Sigmoid colon (tissue), 7 donors: Measurements from ENCODE around the gene CD180. TPM values are rescaled to one million over a fixed set of nuclear protein-coding genes. Genes with fewer than 3 reads are reported as not detected.

Experiments
- DNase-seq: peaks from one replicate; pipeline ENCODE4 v3.0.0-alpha.2; 2019
- H3K27ac ChIP-seq, 4 donors: fragments of 200-600 bp; sonication (generic); one replicate each; pipeline ENCODE4 v1.5.1; 2016 to 2019; ENCODE audit warnings: mild to moderate bottlenecking in 1 of 4
- H3K27me3 ChIP-seq, 3 donors: fragments of 200-600 bp; sonication (generic); one replicate each; pipeline ENCODE4 v1.5.1; 2019; ENCODE audit warnings: mild to moderate bottlenecking in 1 of 3
- H3K36me3 ChIP-seq, 4 donors: fragments of 200-600 bp; sonication (generic); one replicate each; pipeline ENCODE4 v1.5.1; 2016 to 2019
- H3K4me1 ChIP-seq, 4 donors: fragments of 200-600 bp; sonication (generic); one replicate each; pipeline ENCODE4 v1.5.1; 2017 to 2019
- H3K4me3 ChIP-seq, 4 donors: fragments of 200-600 bp; sonication (generic); one replicate each; pipeline ENCODE4 v1.5.1; 2017 to 2019; ENCODE audit warnings: mild to moderate bottlenecking in 2 of 4, moderate library complexity in 1 of 4
- H3K9me3 ChIP-seq, 4 donors: fragments of 200-600 bp in 3 of 4; sonication (generic) in 3 of 4; one replicate each; pipeline versions ENCODE4 v1.5.1 to v1.6.1; 2013 to 2019
- EP300 ChIP-seq, 4 donors: sonication (generic); formaldehyde crosslinking; IDR thresholded peaks; one replicate each; pipeline ENCODE4 v1.6.1; 2017; ENCODE audit warnings: antibody characterized with exemption in 4 of 4
- POLR2A ChIP-seq, 2 donors: fragments of 450-650 bp; IDR thresholded peaks; one replicate each; pipeline ENCODE4 v1.6.1; 2016; ENCODE audit warnings: antibody characterized with exemption in 2 of 2, mild to moderate bottlenecking in 2 of 2, moderate library complexity in 2 of 2
- POLR2AphosphoS5 ChIP-seq, 4 donors: sonication (generic); formaldehyde crosslinking; IDR thresholded peaks; one replicate each; pipeline ENCODE4 v1.6.1; 2017; ENCODE audit warnings: antibody characterized with exemption in 4 of 4
- WGBS, 2 donors: extraction: QIAGEN DNeasy Blood & Tissue Kit; methylation state at CpG; one replicate each; pipeline ENCODE4 v1.1.7; 2013; 5-methylcytosine and 5-hydroxymethylcytosine counted together
- intact Hi-C: fragments of 100-400 bp; cut with DNase I; formaldehyde crosslinking; loops from one replicate; pipeline ENCODE4 v1.15.1; 2023
- polyA plus RNA-seq, 3 donors: library from polyadenylated mRNA; stranded (reverse); fragments of 200-250 nt; gene quantifications; one replicate each; pipeline ENCODE4 v1.2.3, GENCODE V29; 2013
- total RNA-seq, 4 donors: library from RNA; depleted of rRNA; stranded (reverse); fragments of >200 nt; gene quantifications; one replicate each; pipeline ENCODE4 v1.1.0, GENCODE V29; 2016
- TF ChIP-seq, protein P1 (sequence below), 4 experiments: fragments of 450-650 bp in 3 of 4; fragments of 200-600 bp in 1 of 4; IDR thresholded peaks; one replicate each; pipeline ENCODE4 v1.5.1; 2016 to 2019; ENCODE audit warnings: antibody characterized with exemption in 4 of 4, mild to moderate bottlenecking in 3 of 4, moderate library complexity in 2 of 4
- donor health status: healthy with polysubstance abuse.
- donor health status: Bipolar disorder and iron deficiency.
- donor health status: healthy.

The CD180 gene
- total and polyA plus RNA-seq, 7 donors = 0.55 to 3.5 (median 0.99) TPM

- Histone ChIP-seq H3K4me1 (no peaks in the 10 kb centered on the region), H3K36me3 (peaks cover 0 to 62% (median 7%) of the 10 kb centered on the region in 4 donors), H3K9me3 (no peaks in the 10 kb centered on the region), H3K4me3 (no peak overlapping the region), H3K27ac (no peak overlapping the region), H3K27me3 (no peaks in the 10 kb centered on the region)
- TF ChIP-seq POLR2AphosphoS5 (IDR thresholded peaks at IDR 0.05) (no peak), EP300 (IDR thresholded peaks at IDR 0.05) (no peak), POLR2A (IDR thresholded peaks at IDR 0.05) (no peak)
- intact Hi-C loops = no loop called here
- WGBS, 2 donors = 48 to 49% methylated on average over 2 of the region's 2 CpGs
- DNase-seq = no peak
Observed at GRCh38 chr5:67133217-67133616, 63.4 kb downstream of the CD180 start.

GRCh38 chr5:67129768-67130167 lies 66.8 kb downstream of the CD180 start:
- DNase-seq = no peak
- WGBS, 2 donors = 92 to 93% methylated on average over 2 of the region's 2 CpGs
- no peaks in the 10 kb centered on the region for H3K27me3 ChIP-seq
- no peaks in the 10 kb centered on the region for H3K9me3 ChIP-seq
- H3K4me3 ChIP-seq = no peak overlapping the region
- no peak for TF ChIP-seq POLR2AphosphoS5 (IDR thresholded peaks at IDR 0.05)
- TF ChIP-seq, protein P1, sequence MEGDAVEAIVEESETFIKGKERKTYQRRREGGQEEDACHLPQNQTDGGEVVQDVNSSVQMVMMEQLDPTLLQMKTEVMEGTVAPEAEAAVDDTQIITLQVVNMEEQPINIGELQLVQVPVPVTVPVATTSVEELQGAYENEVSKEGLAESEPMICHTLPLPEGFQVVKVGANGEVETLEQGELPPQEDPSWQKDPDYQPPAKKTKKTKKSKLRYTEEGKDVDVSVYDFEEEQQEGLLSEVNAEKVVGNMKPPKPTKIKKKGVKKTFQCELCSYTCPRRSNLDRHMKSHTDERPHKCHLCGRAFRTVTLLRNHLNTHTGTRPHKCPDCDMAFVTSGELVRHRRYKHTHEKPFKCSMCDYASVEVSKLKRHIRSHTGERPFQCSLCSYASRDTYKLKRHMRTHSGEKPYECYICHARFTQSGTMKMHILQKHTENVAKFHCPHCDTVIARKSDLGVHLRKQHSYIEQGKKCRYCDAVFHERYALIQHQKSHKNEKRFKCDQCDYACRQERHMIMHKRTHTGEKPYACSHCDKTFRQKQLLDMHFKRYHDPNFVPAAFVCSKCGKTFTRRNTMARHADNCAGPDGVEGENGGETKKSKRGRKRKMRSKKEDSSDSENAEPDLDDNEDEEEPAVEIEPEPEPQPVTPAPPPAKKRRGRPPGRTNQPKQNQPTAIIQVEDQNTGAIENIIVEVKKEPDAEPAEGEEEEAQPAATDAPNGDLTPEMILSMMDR (IDR thresholded peaks at IDR 0.05) = no peak
- TF ChIP-seq POLR2A (IDR thresholded peaks at IDR 0.05) = no peak
- TF ChIP-seq EP300 (IDR thresholded peaks at IDR 0.05) = no peak
- intact Hi-C loops = no loop called here
- H3K4me1 ChIP-seq = no peaks in the 10 kb centered on the region
- peaks cover 0 to 31% (median 3%) of the 10 kb centered on the region in 4 donors for H3K36me3 ChIP-seq
- no peak overlapping the region for H3K27ac ChIP-seq
